Thyroid gland (tissue), 4 donors: ENCODE data around the gene CLCF1.

Experiments
- CTCF ChIP-seq, 6 experiments: fragments of 200-600 bp in 3 of 6; fragments of 450-650 bp in 3 of 6; sonication (generic) in 3 of 6; IDR thresholded peaks; one replicate each; pipeline ENCODE4 v1.5.1; 2016 to 2019; ENCODE audit warnings: antibody characterized with exemption in 6 of 6, mild to moderate bottlenecking in 2 of 6, inconsistent platforms in 1 of 6, moderate library complexity in 1 of 6
- POLR2A ChIP-seq, 2 donors: fragments of 450-650 bp; IDR thresholded peaks; one replicate each; pipeline ENCODE4 v1.6.1; 2017; ENCODE audit warnings: antibody characterized with exemption in 2 of 2, mild to moderate bottlenecking in 2 of 2, moderate library complexity in 1 of 2

GRCh38 chr11:67364169-67364568 lies 9.2 kb downstream of the CLCF1 start:
- TF ChIP-seq CTCF (IDR thresholded peaks at IDR 0.05) (no peak), POLR2A (IDR thresholded peaks at IDR 0.05) (no peak)
